RWPE2 (cell line): ENCODE data around the gene MCOLN1.

Experiments used
- ATAC-seq: fragments of 200-7000 bp; cut with Tn5 transposase; 3 replicates; pipeline ENCODE4 v1.9.1; 2021; ENCODE audit warnings: low read depth
- DNase-seq: peaks from one replicate; pipeline ENCODE4 v3.0.0-alpha.2; 2020; ENCODE audit warnings: low spot score
- H3K27ac ChIP-seq: fragments of 450-650 bp; 2 replicates; pipeline ENCODE4 v1.5.1; 2017; ENCODE audit warnings: mild to moderate bottlenecking; ENCODE audit not compliant: poor library complexity, severe bottlenecking
- H3K27me3 ChIP-seq: fragments of 250-450 bp; sonication (Bioruptor Pico); 2 replicates; pipeline ENCODE4 v1.5.1; 2021; ENCODE audit warnings: mild to moderate bottlenecking, moderate library complexity; ENCODE audit not compliant: insufficient read depth, poor library complexity, severe bottlenecking
- H3K36me3 ChIP-seq: fragments of 250-450 bp; sonication (Bioruptor Pico); 2 replicates; pipeline ENCODE4 v1.5.1; 2020; ENCODE audit warnings: low read depth, mild to moderate bottlenecking, moderate library complexity
- H3K4me1 ChIP-seq: fragments of 250-450 bp; sonication (Bioruptor Pico); 2 replicates; pipeline ENCODE4 v1.5.1; 2021; ENCODE audit warnings: mild to moderate bottlenecking, moderate library complexity; ENCODE audit not compliant: insufficient read depth, poor library complexity, severe bottlenecking
- H3K4me3 ChIP-seq: fragments of 250-450 bp; sonication (Bioruptor Pico); 2 replicates; pipeline ENCODE4 v1.5.1; 2021; ENCODE audit warnings: mild to moderate bottlenecking, moderate library complexity; ENCODE audit not compliant: severe bottlenecking
- H3K9me3 ChIP-seq: fragments of 250-450 bp; sonication (Bioruptor Pico); 2 replicates; pipeline ENCODE4 v1.5.1; 2021; ENCODE audit warnings: mild to moderate bottlenecking, moderate library complexity; ENCODE audit not compliant: severe bottlenecking
- TF ChIP-seq, protein P1 (sequence below): fragments of 450-650 bp; IDR thresholded peaks from one replicate; pipeline ENCODE4 v1.5.1; 2017; ENCODE audit warnings: mild to moderate bottlenecking, moderate library complexity; ENCODE audit not compliant: poor library complexity, severe bottlenecking

Gene MCOLN1

GRCh38 chr19:7554990-7555864, 32.8 kb downstream of the MCOLN1 start:
- TF ChIP-seq, protein P1, sequence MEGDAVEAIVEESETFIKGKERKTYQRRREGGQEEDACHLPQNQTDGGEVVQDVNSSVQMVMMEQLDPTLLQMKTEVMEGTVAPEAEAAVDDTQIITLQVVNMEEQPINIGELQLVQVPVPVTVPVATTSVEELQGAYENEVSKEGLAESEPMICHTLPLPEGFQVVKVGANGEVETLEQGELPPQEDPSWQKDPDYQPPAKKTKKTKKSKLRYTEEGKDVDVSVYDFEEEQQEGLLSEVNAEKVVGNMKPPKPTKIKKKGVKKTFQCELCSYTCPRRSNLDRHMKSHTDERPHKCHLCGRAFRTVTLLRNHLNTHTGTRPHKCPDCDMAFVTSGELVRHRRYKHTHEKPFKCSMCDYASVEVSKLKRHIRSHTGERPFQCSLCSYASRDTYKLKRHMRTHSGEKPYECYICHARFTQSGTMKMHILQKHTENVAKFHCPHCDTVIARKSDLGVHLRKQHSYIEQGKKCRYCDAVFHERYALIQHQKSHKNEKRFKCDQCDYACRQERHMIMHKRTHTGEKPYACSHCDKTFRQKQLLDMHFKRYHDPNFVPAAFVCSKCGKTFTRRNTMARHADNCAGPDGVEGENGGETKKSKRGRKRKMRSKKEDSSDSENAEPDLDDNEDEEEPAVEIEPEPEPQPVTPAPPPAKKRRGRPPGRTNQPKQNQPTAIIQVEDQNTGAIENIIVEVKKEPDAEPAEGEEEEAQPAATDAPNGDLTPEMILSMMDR = no peak
- H3K4me1 ChIP-seq = no peaks in the 10 kb centered on the region
- peaks cover 14% of the 10 kb centered on the region for H3K36me3 ChIP-seq
- no peak overlapping the region for H3K27ac ChIP-seq
- ATAC-seq (no peak), DNase-seq (peak; percentile 59)
- H3K4me3 ChIP-seq = no peak overlapping the region
- H3K27me3 ChIP-seq = no peaks in the 10 kb centered on the region
- H3K9me3 ChIP-seq = no peaks in the 10 kb centered on the region

DNA sequence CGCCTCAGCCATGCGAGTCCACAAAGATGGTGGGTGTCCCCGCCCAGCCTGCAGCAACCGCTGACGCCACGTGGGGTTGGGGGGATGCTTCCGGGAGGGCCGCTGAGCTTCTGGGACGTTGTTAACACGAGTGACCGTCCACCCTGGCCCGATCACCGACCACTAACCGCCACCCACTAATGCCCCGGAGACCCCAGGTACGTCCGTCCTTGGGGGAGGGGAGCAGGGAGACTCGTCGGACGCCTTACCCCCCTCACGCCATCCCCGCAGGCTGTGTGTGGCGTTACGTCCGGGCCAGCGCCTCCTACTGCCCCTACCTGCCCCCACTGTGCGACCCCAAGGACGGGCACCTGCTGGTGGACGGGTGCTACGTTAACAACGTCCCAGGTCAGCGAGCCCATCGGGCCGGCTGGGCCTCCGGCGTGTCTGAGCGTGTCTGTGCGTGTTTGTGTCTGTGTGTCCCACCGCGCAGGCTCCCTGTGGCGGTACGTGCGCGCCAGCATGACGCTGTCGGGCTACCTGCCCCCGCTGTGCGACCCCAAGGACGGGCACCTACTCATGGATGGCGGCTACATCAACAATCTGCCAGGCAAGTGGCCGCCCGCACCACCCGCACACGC, 34.4 kb downstream of the MCOLN1 start:
- no peak for DNase-seq
- no peak for ATAC-seq
- no peak overlapping the region for H3K27ac ChIP-seq
- H3K4me3 ChIP-seq = no peak overlapping the region
- no peaks in the 10 kb centered on the region for H3K27me3 ChIP-seq
- no peaks in the 10 kb centered on the region for H3K4me1 ChIP-seq
- H3K9me3 ChIP-seq = no peaks in the 10 kb centered on the region
- TF ChIP-seq, protein P1 = no peak
- peaks cover 11% of the 10 kb centered on the region for H3K36me3 ChIP-seq

GRCh38 chr19:7558667-7559066, 36.2 kb downstream of the MCOLN1 start:
- TF ChIP-seq, protein P1 = no peak
- no peaks in the 10 kb centered on the region for H3K27me3 ChIP-seq
- no peaks in the 10 kb centered on the region for H3K9me3 ChIP-seq
- no peak overlapping the region for H3K27ac ChIP-seq
- peaks cover 11% of the 10 kb centered on the region for H3K36me3 ChIP-seq
- H3K4me3 ChIP-seq = no peak overlapping the region
- no peaks in the 10 kb centered on the region for H3K4me1 ChIP-seq
- DNase-seq = no peak
- no peak for ATAC-seq

DNA sequence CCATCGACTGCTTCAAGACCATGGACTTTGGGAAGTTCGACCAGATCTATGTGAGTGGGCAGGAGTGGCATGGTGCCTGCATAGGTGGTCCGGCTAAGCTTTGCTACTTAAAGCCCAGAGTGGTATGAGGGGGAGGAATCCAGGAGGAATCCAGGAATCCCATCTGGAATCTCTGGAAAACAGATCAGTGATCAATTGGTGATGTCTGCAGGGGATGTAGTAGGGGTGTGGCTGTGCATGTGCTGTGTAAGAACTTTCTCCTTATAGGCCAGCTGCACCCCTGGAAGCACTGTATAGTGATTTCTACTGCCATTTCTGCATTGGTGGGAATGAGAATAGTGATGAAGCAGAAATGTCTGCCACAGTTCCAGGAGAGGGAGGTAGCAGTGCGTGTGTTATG, 36.7 kb downstream of the MCOLN1 start:
- DNase-seq (no peak), ATAC-seq (no peak)
- H3K36me3 ChIP-seq = peaks cover 11% of the 10 kb centered on the region
- H3K4me3 ChIP-seq = no peak overlapping the region
- TF ChIP-seq, protein P1 = no peak
- no peaks in the 10 kb centered on the region for H3K27me3 ChIP-seq
- no peak overlapping the region for H3K27ac ChIP-seq
- H3K9me3 ChIP-seq = no peaks in the 10 kb centered on the region
- H3K4me1 ChIP-seq = no peaks in the 10 kb centered on the region

- H3K4me1 ChIP-seq = no peaks in the 10 kb centered on the region
- ATAC-seq (no peak), DNase-seq (no peak)
- H3K27me3 ChIP-seq = no peaks in the 10 kb centered on the region
- no peak overlapping the region for H3K27ac ChIP-seq
- H3K36me3 ChIP-seq = peaks cover 11% of the 10 kb centered on the region
- H3K4me3 ChIP-seq = no peak overlapping the region
- H3K9me3 ChIP-seq = no peaks in the 10 kb centered on the region
- TF ChIP-seq, protein P1 = no peak
Observed at GRCh38 chr19:7560255-7560654, 37.8 kb downstream of the MCOLN1 start.
